Lower lobe of right lung (tissue), 2 donors: ENCODE data around the gene LRRC61. TPM values are rescaled to one million over a fixed set of nuclear protein-coding genes. Genes with fewer than 3 reads are reported as not detected.

Experiments used
- ATAC-seq, 2 donors: fragments of 200-7000 bp; cut with Tn5 transposase; one replicate each; pipeline ENCODE4 v1.9.1; 2020 to 2022; ENCODE audit warnings: mild to moderate bottlenecking in 2 of 2, moderate library complexity in 2 of 2
- DNase-seq: peaks from one replicate; pipeline ENCODE4 v3.0.0-alpha.2; 2020
- H3K27ac ChIP-seq: fragments of 200-600 bp; one replicate; pipeline ENCODE4 v1.8.0; 2022
- H3K27me3 ChIP-seq: fragments of 200-600 bp; one replicate; pipeline ENCODE4 v1.8.0; 2022; ENCODE audit warnings: low read depth
- H3K36me3 ChIP-seq: fragments of 200-600 bp; one replicate; pipeline ENCODE4 v1.8.0; 2022; ENCODE audit warnings: mild to moderate bottlenecking
- H3K4me1 ChIP-seq: fragments of 200-600 bp; one replicate; pipeline ENCODE4 v1.8.0; 2022
- H3K4me3 ChIP-seq: fragments of 200-600 bp; one replicate; pipeline ENCODE4 v1.8.0; 2022; ENCODE audit warnings: mild to moderate bottlenecking
- H3K9me3 ChIP-seq: fragments of 200-600 bp; one replicate; pipeline ENCODE4 v1.8.0; 2022
- CTCF ChIP-seq: fragments of 200-600 bp; IDR thresholded peaks from one replicate; pipeline ENCODE4 v1.8.0; 2022; ENCODE audit warnings: antibody characterized with exemption, mild to moderate bottlenecking
- intact Hi-C: fragments of 100-400 bp; cut with DNase I; formaldehyde crosslinking; loops from one replicate; pipeline ENCODE4 v1.11.0; 2022
- total RNA-seq: library from RNA; stranded (reverse); fragmentation: NEBNext Ultra II Directional; extraction: Animal tissue kit (Norgen Biotek cat#: 25700); gene quantifications from one replicate; pipeline ENCODE4 v1.2.1, GENCODE V29; 2021
- donor health status: DM: no; HTN: yes; CAD: no; lungs with severe emphysema.

Gene LRRC61
- total RNA-seq, 1 donor from 2014 or later, result 16.2 TPM

DNA sequence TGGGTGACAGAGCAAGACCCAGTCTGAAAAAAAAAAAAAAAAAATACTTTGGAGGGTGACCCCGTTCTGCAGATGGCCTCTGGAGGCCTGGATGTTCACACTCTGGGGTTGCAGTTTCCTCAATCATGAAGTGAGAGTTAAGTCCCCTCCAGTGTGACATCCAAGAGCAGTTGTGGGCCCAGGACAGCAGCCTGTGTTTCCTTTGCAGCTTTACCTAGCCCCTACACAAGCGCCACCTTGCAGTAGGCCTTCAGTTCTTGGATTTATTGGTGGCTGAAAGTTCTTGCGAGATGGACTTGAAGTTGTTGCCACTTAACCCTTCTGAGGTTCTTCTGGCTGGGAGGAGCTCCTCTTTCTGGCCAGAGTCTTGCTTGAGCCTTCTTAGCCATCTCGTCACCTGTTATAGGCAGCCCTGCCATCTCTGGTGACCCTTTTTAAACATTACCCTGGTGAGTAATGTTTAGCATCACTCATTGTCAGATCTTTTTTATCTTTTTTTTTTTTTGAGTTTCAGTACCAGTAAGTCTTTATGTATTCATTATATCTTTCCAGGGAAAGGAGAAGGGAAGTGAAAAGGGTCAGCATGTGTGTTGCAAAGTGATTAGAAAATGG, 3.6 kb downstream of the LRRC61 start:
- no peak overlapping the region for H3K4me3 ChIP-seq
- H3K36me3 ChIP-seq, result peaks cover 31% of the 10 kb centered on the region
- no peaks in the 10 kb centered on the region for H3K27me3 ChIP-seq
- H3K4me1 ChIP-seq, result peaks cover 32% of the 10 kb centered on the region
- ATAC-seq (no peak), DNase-seq (no peak)
- H3K9me3 ChIP-seq, result no peaks in the 10 kb centered on the region
- H3K27ac ChIP-seq, result no peak overlapping the region
- intact Hi-C loops, result no loop called here
- TF ChIP-seq CTCF, result no peak

- Histone ChIP-seq H3K27me3 (no peaks in the 10 kb centered on the region), H3K36me3 (peaks cover 31% of the 10 kb centered on the region), H3K9me3 (no peaks in the 10 kb centered on the region), H3K4me1 (peaks cover 26% of the 10 kb centered on the region), H3K27ac (no peak overlapping the region), H3K4me3 (no peak overlapping the region)
- no peak for TF ChIP-seq CTCF
- no peak for ATAC-seq
- intact Hi-C loops, result no loop called here
- no peak for DNase-seq
Measured at GRCh38 chr7:150327308-150327707, 4.2 kb downstream of the LRRC61 start.

- peaks cover 31% of the 10 kb centered on the region for H3K36me3 ChIP-seq
- intact Hi-C loops, result no loop called here
- ATAC-seq, result no peak
Measured at GRCh38 chr7:150329331-150330120, 6.4 kb downstream of the LRRC61 start.

DNA sequence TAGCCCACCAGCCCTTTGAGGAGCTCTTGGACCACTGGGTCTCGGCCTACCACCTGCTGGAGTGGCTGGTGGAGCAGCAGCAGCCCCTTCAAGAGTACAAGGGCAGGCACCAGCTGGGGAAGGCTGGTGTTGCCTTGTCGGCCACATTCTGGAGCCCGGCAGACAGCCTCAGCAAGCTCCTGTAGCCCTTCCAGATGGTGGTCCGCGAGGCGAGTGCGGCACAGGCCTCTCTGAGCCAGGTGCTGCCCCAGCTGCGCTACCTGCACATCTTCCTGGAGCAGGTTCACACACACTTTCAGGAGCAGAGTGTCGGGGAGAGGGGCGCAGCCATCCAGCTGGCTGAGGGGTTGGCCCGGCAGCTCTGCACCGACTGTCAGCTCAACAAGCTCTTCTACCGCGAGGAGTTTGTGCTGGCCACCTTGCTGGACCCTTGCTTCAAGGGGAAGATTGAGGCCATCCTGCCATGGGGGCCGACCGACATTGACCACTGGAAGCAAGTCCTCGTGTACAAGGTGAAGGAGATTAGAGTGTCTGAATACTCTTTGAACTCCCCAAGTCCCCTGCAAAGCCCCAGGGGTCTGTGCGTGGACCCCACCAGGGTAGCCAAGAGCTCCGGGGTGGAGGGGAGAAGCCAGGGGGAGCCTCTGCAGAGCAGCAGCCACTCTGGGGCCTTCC, 7.2 kb downstream of the LRRC61 start:
- no peak for TF ChIP-seq CTCF
- intact Hi-C loops, result no loop called here
- Histone ChIP-seq H3K9me3 (no peaks in the 10 kb centered on the region), H3K36me3 (peaks cover 31% of the 10 kb centered on the region), H3K4me1 (peaks cover 2% of the 10 kb centered on the region), H3K27me3 (no peaks in the 10 kb centered on the region), H3K27ac (peak overlapping the region; percentile 49), H3K4me3 (no peak overlapping the region)
- ATAC-seq (no peak), DNase-seq (no peak)

More at GRCh38 chr7:150329331-150330120, 6.4 kb downstream of the LRRC61 start:
- Histone ChIP-seq H3K27ac (no peak overlapping the region), H3K27me3 (no peaks in the 10 kb centered on the region), H3K4me3 (no peak overlapping the region), H3K4me1 (peaks cover 10% of the 10 kb centered on the region), H3K9me3 (no peaks in the 10 kb centered on the region)
- no peak for TF ChIP-seq CTCF
- no peak for DNase-seq

DNA sequence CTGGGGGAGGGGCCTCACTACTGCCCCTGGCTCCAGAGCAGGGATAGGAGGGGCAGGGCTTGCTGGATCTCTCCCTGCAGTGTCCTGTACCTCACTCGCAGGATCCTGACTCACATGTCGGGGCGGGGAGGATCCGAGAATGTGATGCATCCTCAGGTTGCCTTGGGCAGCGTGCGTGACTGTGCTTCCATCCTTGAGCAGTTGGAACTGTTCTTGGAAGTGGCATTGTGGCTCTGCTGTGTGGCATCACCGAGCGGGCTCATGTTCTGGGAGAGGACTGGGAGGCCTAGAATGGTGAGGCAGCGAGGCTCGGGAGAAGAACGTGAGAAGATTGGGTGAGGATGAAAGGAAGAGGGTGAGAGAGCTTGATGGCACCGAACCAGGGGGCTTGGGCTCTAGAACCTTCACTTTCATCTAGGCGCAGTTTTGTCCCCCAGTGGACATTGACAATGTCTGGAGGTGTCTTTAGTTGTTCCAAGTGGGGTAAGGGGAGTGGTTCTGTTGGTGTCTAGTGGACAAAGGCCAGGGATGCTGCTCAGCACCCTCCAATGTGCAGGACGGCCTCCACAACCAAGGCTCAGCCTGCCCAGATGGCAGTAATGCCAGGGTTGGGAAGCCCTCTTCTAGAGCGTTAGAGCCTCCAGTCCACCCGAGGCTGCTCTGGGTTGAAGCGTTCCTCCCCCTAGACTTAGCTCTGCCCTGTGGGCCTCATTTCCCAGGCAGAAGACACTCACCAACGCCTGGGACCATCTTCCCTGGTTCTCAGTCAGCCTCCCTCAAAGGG, 9.9 kb downstream of the LRRC61 start:
- no peak for ATAC-seq
- intact Hi-C loops, result no loop called here
- Histone ChIP-seq H3K4me3 (no peak overlapping the region), H3K9me3 (no peaks in the 10 kb centered on the region), H3K27me3 (no peaks in the 10 kb centered on the region), H3K36me3 (peaks cover 29% of the 10 kb centered on the region), H3K27ac (no peak overlapping the region), H3K4me1 (peaks cover 14% of the 10 kb centered on the region)
- TF ChIP-seq CTCF, result no peak
- no peak for DNase-seq
